ENCODE data around the gene CRB3. TPM values are rescaled to one million over a fixed set of nuclear protein-coding genes. Genes with fewer than 3 reads are reported as not detected.

The CRB3 gene
- total and polyA plus RNA-seq, 2 of the 4 experiments (the other 2 are of a cell fraction) = not detected

DNA sequence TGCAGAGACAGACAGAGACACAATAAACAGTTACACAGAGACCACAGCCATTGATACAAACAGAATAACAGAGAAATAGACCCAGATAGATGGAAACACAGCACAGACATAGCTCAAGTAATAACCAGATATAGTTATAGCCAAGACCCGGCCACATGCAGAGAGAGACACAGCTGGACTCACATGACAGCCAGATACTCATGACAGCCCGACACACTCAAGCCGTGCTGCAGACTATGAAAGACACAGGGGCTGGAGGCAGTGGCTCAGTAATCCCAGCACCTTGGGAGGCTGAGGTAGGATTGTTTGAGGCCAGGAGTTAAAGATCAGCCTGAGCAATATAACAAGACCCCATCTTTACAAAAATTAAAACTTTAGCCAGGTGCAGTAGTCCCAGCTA lies 19.2 kb downstream of the CRB3 start:
- dilution Hi-C loops (cut with HindIII; ENCODE audit: low sequenced_read_pairs, unreplicated experiment) = no loop called here
- no CpG with 5 or more reads among the region's 3 CpGs for WGBS, 2 experiments (ENCODE audit: extremely low coverage in 2 of 2, insufficient read length in 1 of 2)
- no TSS peak for BruUV-seq (replicated peaks)
- H3K9me3 ChIP-seq (ENCODE audit: control insufficient read depth, insufficient read depth, low read length) = no peaks in the 10 kb centered on the region
- H3K18ac ChIP-seq (ENCODE audit: low read depth, low read length) = no peak overlapping the region
- H2BK20ac ChIP-seq (ENCODE audit: low read depth, low read length) = no peak overlapping the region
- no peak overlapping the region for H4K91ac ChIP-seq (ENCODE audit: insufficient read depth, low read depth, low read length)
- H2BK15ac ChIP-seq (ENCODE audit: low read depth, low read length) = no peak overlapping the region
- H3K9ac ChIP-seq (ENCODE audit: low read depth, low read length) = no peak overlapping the region
- H3K4me2 ChIP-seq (ENCODE audit: low read depth, low read length) = no peak overlapping the region
- in situ Hi-C loops (cut with MboI; ENCODE audit: low sequenced_read_pairs) = no loop called here
- H2BK120ac ChIP-seq (ENCODE audit: low read depth, low read length) = no peak overlapping the region
- H3K4me1 ChIP-seq (ENCODE audit: control insufficient read depth, insufficient read depth, low read length) = no peaks in the 10 kb centered on the region
- no peaks in the 10 kb centered on the region for H4K20me1 ChIP-seq (ENCODE audit: insufficient read depth, low read length)
- H2AK5ac ChIP-seq (ENCODE audit: low read depth, low read length) = no peak overlapping the region
- DNase-seq (no peak), ATAC-seq (ENCODE audit: low read depth) (no peak)
- ChIA-PET POLR2A (ENCODE audit: unreplicated experiment) (no interaction called here), CTCF (no interaction called here)
- no peak overlapping the region for H3K4me3 ChIP-seq (ENCODE audit: insufficient read depth, low read depth, low read length)
- H4K8ac ChIP-seq (ENCODE audit: low read depth in 2 of 2, low read length in 2 of 2) = no peak overlapping the region
- intact Hi-C loops (cut with micrococcal nuclease) = no loop called here
- no peak overlapping the region for H3K56ac ChIP-seq (ENCODE audit: extremely low read depth, insufficient read depth, low read length)
- no peak overlapping the region for H3K4ac ChIP-seq (ENCODE audit: low read depth, low read length)
- TF ChIP-seq BHLHE40 (IDR thresholded peaks at IDR 0.05; ENCODE audit: low read depth, low read length) (no peak), MAFK (IDR thresholded peaks at IDR 0.05; ENCODE audit: low read depth, low read length) (no peak), RCOR1 (IDR thresholded peaks at IDR 0.05; ENCODE audit: insufficient replicate concordance, low read length) (no peak), MXI1 (IDR thresholded peaks at IDR 0.05; ENCODE audit: borderline replicate concordance, low read depth, low read length) (no peak), FOS (IDR thresholded peaks at IDR 0.05; ENCODE audit: low read depth, low read length) (no peak), NFE2L2 (IDR thresholded peaks at IDR 0.05; ENCODE audit: low read depth, low read length) (no peak), RFX5 (IDR thresholded peaks at IDR 0.05; ENCODE audit: low read depth, low read length) (no peak)
- no peak overlapping the region for H3K23ac ChIP-seq (ENCODE audit: low read depth, low read length)
- H2AK9ac ChIP-seq (replicated peaks; ENCODE audit: low read depth, low read length, poor library complexity) = no peak overlapping the region
- H3K9me1 ChIP-seq (ENCODE audit: insufficient read depth, low read length) = no peaks in the 10 kb centered on the region
- no peak overlapping the region for H2AFZ ChIP-seq (replicated peaks; ENCODE audit: low read length, poor library complexity)
- H3K27ac ChIP-seq (ENCODE audit: insufficient read depth, low read length) = no peak overlapping the region
- peaks cover 1% of the 10 kb centered on the region; the same call in 1 of the 2 replicates for H3K27me3 ChIP-seq (ENCODE audit: control insufficient read depth, insufficient read depth, low read length)
- no peak overlapping the region for H3K14ac ChIP-seq (replicated peaks; ENCODE audit: low read depth, low read length)
- no peak overlapping the region for H2BK5ac ChIP-seq (ENCODE audit: low read depth, low read length, poor library complexity, severe bottlenecking)
- no peaks in the 10 kb centered on the region for H3K36me3 ChIP-seq (ENCODE audit: control insufficient read depth, insufficient read depth, low read length)
- no peak overlapping the region for H4K5ac ChIP-seq (ENCODE audit: low read depth, low read length)
- no peaks in the 10 kb centered on the region for H3K79me1 ChIP-seq (ENCODE audit: low read depth in 1 of 2, low read length in 2 of 2)
